Thyroid gland (tissue), 4 donors: ENCODE measurements around the gene BORA. TPM values are rescaled to one million over a fixed set of nuclear protein-coding genes. Genes with fewer than 3 reads are reported as not detected.
A peak's percentile ranks its signal among the peaks of the same experiment; 100 is the strongest.
"Not testable (repeated sequence)": the region's sequence is repeated elsewhere in the genome, so short reads cannot be mapped to it uniquely, and the experiment has no call there.

Source experiments
- DNase-seq, 2 donors: peaks; one replicate each; pipeline ENCODE4 v3.0.0-alpha.2; 2019
- H3K27ac ChIP-seq, 3 donors: fragments of 200-600 bp; sonication (generic); 1 replicate in 2 of 3; 2 replicates in 1 of 3; pipeline ENCODE4 v1.5.1; 2016 to 2019; ENCODE audit warnings: mild to moderate bottlenecking in 1 of 3, moderate library complexity in 1 of 3
- H3K27me3 ChIP-seq: fragments of 200-600 bp; sonication (generic); one replicate; pipeline ENCODE4 v1.5.1; 2019
- H3K36me3 ChIP-seq, 2 donors: fragments of 200-600 bp; sonication (generic); one replicate each; pipeline ENCODE4 v1.5.1; 2016 to 2019
- H3K4me1 ChIP-seq, 2 donors: fragments of 200-600 bp; sonication (generic); one replicate each; pipeline ENCODE4 v1.5.1; 2017 to 2019
- H3K4me3 ChIP-seq, 3 donors: fragments of 200-600 bp; sonication (generic); replicated peaks in 1 of 3; 1 replicate in 2 of 3; 2 replicates in 1 of 3; pipeline ENCODE4 v1.5.1; 2016; ENCODE audit warnings: mild to moderate bottlenecking in 1 of 3
- H3K9me3 ChIP-seq: fragments of 200-600 bp; sonication (generic); one replicate; pipeline ENCODE4 v1.5.1; 2017
- POLR2A ChIP-seq, 2 donors: fragments of 450-650 bp; IDR thresholded peaks; one replicate each; pipeline ENCODE4 v1.6.1; 2017; ENCODE audit warnings: antibody characterized with exemption in 2 of 2, mild to moderate bottlenecking in 2 of 2, moderate library complexity in 1 of 2
- WGBS, 2 donors: methylation state at CpG; one replicate each; pipeline ENCODE4 v1.1.5; 2017; 5-methylcytosine and 5-hydroxymethylcytosine counted together
- intact Hi-C: fragments of 100-400 bp; cut with DNase I; formaldehyde crosslinking; loops from one replicate; pipeline ENCODE4 v1.15.1; 2023
- total RNA-seq, 4 donors: library from RNA; depleted of rRNA; stranded (reverse); fragments of >200 nt; gene quantifications; one replicate each; pipeline ENCODE4 v1.2.3, GENCODE V29; 2016
- TF ChIP-seq, protein P1 (sequence below), 6 experiments: fragments of 200-600 bp in 3 of 6; fragments of 450-650 bp in 3 of 6; sonication (generic) in 3 of 6; IDR thresholded peaks; one replicate each; pipeline ENCODE4 v1.5.1; 2016 to 2019; ENCODE audit warnings: antibody characterized with exemption in 6 of 6, mild to moderate bottlenecking in 2 of 6, inconsistent platforms in 1 of 6, moderate library complexity in 1 of 6

The BORA gene
- total RNA-seq, 4 donors from 2014 or later, result 1.7 to 6.6 (median 4.7) TPM

DNA sequence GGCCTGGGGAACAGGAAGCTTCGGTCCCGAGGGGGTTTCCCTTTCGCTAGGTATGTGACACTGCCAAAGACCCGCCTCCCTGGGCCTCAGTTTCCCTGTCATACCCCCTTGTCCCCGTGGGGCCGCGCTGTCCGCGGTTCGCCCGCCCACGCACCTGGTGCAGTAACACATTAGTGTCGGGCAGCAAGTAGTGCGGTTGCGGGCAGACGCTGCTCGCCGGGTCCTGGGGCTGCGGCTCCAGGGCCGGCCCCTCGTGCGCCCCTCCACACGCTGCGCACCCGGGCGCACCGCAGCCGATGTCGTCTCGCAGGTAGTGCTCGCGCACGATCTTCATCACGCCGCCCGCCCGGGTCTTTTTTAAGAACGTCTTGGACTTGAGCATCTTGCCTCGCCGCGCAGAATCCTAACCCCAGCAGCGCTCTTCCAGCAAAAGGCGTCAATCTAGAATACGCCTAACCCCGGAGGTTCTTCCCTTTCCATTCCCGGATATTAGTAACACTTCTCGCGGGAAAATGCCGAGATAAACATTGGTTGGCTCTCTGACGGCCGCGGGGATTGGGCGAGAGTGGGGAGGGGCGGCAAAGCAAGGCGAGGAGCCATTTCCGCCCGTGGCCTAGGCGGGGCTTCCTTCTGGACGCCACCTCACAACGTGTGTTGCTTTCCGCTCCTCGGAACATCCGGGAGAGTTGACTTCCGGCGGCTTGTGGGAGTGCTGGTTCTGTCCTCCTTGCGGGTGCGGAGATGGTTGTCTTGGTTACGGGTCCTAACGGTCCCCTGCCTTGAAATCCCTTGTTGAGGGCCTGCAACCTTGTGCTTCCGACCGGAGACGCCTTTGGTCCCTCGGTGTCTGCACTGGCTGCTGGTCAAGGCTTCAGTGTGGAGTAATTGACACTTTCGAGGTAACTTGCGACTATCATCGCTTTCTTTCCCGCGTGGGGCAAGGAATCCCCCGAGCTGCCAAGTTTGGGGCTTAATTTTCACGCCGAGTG, 54.0 kb downstream of the BORA start, which contains the start of the genes DIS3 and PIBF1:
Gene DIS3, minus strand, starts transcription at position 450 of the 989 bp plus-strand sequence. Its CDS starts 68 bp downstream, at position 382.
Gene PIBF1, plus strand, starts transcription at position 683 of the 989 bp plus-strand sequence. CDS start 1,337 bp downstream, outside the sequence.
- peak; percentile 98 for DNase-seq
- Histone ChIP-seq H3K27me3 (no peaks in the 10 kb centered on the region), H3K27ac (peak within 1 kb of the TSS; percentile 72 to 77 (median 73)), H3K4me1 (peaks cover 20 to 28% of the 10 kb centered on the region in 2 donors), H3K4me3 (peak within 1 kb of the TSS; percentile 91), H3K9me3 (no peaks in the 10 kb centered on the region), H3K36me3 (peaks cover 9 to 14% of the 10 kb centered on the region in 2 donors)
- intact Hi-C loops, result no loop called here
- TF ChIP-seq, protein P1, sequence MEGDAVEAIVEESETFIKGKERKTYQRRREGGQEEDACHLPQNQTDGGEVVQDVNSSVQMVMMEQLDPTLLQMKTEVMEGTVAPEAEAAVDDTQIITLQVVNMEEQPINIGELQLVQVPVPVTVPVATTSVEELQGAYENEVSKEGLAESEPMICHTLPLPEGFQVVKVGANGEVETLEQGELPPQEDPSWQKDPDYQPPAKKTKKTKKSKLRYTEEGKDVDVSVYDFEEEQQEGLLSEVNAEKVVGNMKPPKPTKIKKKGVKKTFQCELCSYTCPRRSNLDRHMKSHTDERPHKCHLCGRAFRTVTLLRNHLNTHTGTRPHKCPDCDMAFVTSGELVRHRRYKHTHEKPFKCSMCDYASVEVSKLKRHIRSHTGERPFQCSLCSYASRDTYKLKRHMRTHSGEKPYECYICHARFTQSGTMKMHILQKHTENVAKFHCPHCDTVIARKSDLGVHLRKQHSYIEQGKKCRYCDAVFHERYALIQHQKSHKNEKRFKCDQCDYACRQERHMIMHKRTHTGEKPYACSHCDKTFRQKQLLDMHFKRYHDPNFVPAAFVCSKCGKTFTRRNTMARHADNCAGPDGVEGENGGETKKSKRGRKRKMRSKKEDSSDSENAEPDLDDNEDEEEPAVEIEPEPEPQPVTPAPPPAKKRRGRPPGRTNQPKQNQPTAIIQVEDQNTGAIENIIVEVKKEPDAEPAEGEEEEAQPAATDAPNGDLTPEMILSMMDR (IDR thresholded peaks at IDR 0.05), result no peak
- TF ChIP-seq POLR2A (IDR thresholded peaks at IDR 0.05), result peak in 1 of 2 donors; percentile 84
- 0% methylated on average over 44 to 45 of the region's 81 CpGs for WGBS, 2 donors

DNA sequence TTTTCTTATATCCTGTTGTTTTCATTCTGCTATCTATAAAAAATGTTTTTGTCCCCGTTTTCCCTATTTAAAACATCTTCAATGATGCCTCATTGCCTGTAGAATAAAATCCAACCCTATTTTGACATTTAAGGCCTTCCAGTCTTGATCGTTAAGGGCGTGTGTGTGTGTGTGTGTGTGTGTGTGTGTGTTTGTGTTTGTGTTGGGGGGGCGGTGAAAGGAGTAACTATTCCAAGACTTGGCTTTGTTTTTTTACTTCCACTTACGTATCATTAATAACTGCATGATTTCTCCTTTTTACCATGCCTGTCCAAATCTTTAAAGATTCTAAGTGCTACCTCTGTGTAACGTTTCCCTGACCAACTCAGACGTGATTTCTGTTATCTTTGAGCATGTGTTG, 55.0 kb downstream of the BORA start:
- Histone ChIP-seq H3K27ac (peak overlapping the region in 2 of 3 donors; percentile 73 to 74), H3K9me3 (no peaks in the 10 kb centered on the region), H3K4me1 (peaks cover 20 to 28% of the 10 kb centered on the region in 2 donors), H3K4me3 (peak overlapping the region in 2 of 3 donors; percentile 54 to 91), H3K27me3 (no peaks in the 10 kb centered on the region), H3K36me3 (peaks cover 5% of the 10 kb centered on the region in 2 donors)
- intact Hi-C loops, result no loop called here
- WGBS, 2 donors, result 2 to 4% methylated on average over 7 of the region's 7 CpGs
- no peak for TF ChIP-seq POLR2A (IDR thresholded peaks at IDR 0.05)
- TF ChIP-seq, protein P1 (IDR thresholded peaks at IDR 0.05), result no peak
- DNase-seq, result no peak

- H3K4me3 ChIP-seq, H3K9me3 ChIP-seq, H3K36me3 ChIP-seq, intact Hi-C loops, DNase-seq, H3K27me3 ChIP-seq, H3K27ac ChIP-seq: not testable (repeated sequence)
- peaks cover 35 to 36% of the 10 kb centered on the region in 2 donors for H3K4me1 ChIP-seq
- 96% methylated on average over 4 of the region's 4 CpGs for WGBS, 2 donors
These were observed 57.0 kb downstream of the BORA start for GRCh38 chr13:72784679-72785078.

GRCh38 chr13:72788831-72789230, 61.1 kb downstream of the BORA start:
- peaks cover 0 to 8% of the 10 kb centered on the region in 2 donors for H3K36me3 ChIP-seq
- TF ChIP-seq, protein P1 (IDR thresholded peaks at IDR 0.05), result no peak
- no peak for TF ChIP-seq POLR2A (IDR thresholded peaks at IDR 0.05)
- no peak for DNase-seq
- H3K4me3 ChIP-seq, result no peak overlapping the region
- intact Hi-C loops, result no loop called here
- peaks cover 18 to 29% of the 10 kb centered on the region in 2 donors for H3K4me1 ChIP-seq
- H3K27me3 ChIP-seq, result no peaks in the 10 kb centered on the region
- 27 to 37% methylated on average over 1 of the region's 1 CpG for WGBS, 2 donors
- no peaks in the 10 kb centered on the region for H3K9me3 ChIP-seq
- H3K27ac ChIP-seq, result peak overlapping the region; percentile 62 to 70 (median 66)

DNA sequence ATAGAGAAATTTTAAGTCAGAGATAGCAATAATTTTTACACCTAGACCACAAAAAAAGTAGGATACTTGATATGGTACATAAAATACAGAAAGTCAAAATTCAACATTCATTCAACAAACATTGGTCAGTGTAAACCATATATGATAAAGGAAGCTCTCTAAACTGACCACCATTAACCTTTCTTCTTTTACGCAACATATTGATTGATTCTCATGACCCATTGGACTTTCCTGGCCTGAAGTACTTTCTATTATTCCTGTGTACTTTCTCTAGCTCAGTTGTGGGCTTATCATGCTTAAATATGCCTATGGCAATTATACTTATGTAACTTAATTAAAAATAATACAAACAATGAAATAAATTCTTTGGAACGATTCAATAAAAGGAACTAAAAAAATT, 64.9 kb downstream of the BORA start:
- no peak for TF ChIP-seq POLR2A (IDR thresholded peaks at IDR 0.05)
- TF ChIP-seq, protein P1 (IDR thresholded peaks at IDR 0.05), result no peak
- DNase-seq, result no peak
- no peak overlapping the region for H3K4me3 ChIP-seq
- peaks cover 18 to 27% of the 10 kb centered on the region in 2 donors for H3K4me1 ChIP-seq
- WGBS, 2 donors, result 96 to 97% methylated on average over 2 of the region's 2 CpGs
- H3K27me3 ChIP-seq, result no peaks in the 10 kb centered on the region
- intact Hi-C loops, result no loop called here
- H3K27ac ChIP-seq, result no peak overlapping the region
- H3K9me3 ChIP-seq, result no peaks in the 10 kb centered on the region
- peaks cover 8 to 15% of the 10 kb centered on the region in 2 donors for H3K36me3 ChIP-seq
